ENCODE data around the gene TBX10.

GRCh38 chr11:67609316-67609715 lies 30.2 kb downstream of the TBX10 start:
- TF ChIP-seq EZH2 (IDR thresholded peaks at IDR 0.05; ENCODE audit: borderline replicate concordance, low read depth, low read length, poor library complexity, severe bottlenecking), result no peak
- TF ChIP-seq, protein P1, sequence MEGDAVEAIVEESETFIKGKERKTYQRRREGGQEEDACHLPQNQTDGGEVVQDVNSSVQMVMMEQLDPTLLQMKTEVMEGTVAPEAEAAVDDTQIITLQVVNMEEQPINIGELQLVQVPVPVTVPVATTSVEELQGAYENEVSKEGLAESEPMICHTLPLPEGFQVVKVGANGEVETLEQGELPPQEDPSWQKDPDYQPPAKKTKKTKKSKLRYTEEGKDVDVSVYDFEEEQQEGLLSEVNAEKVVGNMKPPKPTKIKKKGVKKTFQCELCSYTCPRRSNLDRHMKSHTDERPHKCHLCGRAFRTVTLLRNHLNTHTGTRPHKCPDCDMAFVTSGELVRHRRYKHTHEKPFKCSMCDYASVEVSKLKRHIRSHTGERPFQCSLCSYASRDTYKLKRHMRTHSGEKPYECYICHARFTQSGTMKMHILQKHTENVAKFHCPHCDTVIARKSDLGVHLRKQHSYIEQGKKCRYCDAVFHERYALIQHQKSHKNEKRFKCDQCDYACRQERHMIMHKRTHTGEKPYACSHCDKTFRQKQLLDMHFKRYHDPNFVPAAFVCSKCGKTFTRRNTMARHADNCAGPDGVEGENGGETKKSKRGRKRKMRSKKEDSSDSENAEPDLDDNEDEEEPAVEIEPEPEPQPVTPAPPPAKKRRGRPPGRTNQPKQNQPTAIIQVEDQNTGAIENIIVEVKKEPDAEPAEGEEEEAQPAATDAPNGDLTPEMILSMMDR (conservative IDR thresholded peaks at IDR 0.05; ENCODE audit: low read depth, low read length), result no peak

All from A673 (cell line).